Epithelial cell of proximal tubule (primary cell): Measurements from ENCODE around the gene KRTAP12-3. TPM values are rescaled to one million over a fixed set of nuclear protein-coding genes. Genes with fewer than 3 reads are reported as not detected.

ENCODE experiments used
- DNase-seq: peaks from one replicate; pipeline ENCODE4 v3.0.0-alpha.2; 2011; ENCODE audit warnings: low read depth
- H3K4me3 ChIP-seq: 2 replicates; pipeline ENCODE4 v1.5.1; 2011; ENCODE audit warnings: low read depth, mild to moderate bottlenecking, low read length
- total RNA-seq: library from RNA; depleted of rRNA; stranded (reverse); fragments of >200 nt; gene quantifications from 2 replicates; pipeline ENCODE4 v1.2.3, GENCODE V29; 2015
- TF ChIP-seq, protein P1 (sequence below): conservative IDR thresholded peaks from 2 replicates; pipeline ENCODE4 v1.5.1; 2012; ENCODE audit warnings: low read depth, mild to moderate bottlenecking, low read length

Gene KRTAP12-3
- total RNA-seq, 1 donor from 2014 or later: not detected

DNA sequence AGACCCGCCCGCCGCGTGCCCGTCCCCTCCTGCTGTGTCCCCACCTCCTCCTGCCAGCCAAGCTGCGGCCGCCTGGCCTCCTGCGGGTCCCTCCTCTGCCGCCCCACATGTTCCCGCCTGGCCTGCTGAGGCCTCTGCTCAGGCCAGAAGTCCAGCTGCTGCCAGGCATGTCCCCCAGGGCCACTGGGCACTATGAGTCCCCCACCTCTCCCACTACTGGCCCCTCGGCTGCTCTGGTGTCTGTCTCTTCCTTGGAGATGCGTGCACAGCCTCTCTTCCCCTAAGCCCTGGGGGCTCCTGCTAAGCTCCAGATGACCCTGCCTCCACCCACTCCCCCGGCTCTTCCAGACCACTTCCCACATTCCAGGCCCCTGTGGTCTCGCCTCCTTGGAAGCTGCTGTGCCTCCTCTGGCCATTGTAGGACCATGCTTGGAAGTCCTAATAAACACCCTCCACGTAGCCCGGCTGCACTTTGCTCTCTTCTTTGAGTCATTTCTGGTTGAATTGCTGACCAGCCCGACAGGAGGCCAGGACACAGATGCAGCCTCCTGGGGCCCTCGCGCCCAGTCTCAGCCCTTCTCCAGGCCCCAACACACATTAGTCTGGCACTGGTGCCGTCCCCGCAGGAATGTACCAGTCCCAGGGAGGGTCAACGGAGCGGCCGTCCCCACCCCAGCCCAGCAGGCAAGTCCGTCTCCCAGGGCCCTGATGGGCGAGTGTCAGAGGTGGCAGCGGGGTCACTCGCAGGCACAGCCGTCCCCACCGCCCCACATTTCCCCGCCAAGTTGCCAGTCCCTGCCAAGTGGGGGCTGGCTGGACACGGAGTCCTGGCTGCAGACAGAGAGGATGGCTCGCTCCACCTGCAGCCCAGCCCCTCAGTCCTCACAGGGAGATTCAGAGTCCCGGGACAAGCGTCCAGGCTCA, 40.3 kb downstream of the KRTAP12-3 start:
- DNase-seq: no peak
- H3K4me3 ChIP-seq: no peak overlapping the region
- TF ChIP-seq, protein P1, sequence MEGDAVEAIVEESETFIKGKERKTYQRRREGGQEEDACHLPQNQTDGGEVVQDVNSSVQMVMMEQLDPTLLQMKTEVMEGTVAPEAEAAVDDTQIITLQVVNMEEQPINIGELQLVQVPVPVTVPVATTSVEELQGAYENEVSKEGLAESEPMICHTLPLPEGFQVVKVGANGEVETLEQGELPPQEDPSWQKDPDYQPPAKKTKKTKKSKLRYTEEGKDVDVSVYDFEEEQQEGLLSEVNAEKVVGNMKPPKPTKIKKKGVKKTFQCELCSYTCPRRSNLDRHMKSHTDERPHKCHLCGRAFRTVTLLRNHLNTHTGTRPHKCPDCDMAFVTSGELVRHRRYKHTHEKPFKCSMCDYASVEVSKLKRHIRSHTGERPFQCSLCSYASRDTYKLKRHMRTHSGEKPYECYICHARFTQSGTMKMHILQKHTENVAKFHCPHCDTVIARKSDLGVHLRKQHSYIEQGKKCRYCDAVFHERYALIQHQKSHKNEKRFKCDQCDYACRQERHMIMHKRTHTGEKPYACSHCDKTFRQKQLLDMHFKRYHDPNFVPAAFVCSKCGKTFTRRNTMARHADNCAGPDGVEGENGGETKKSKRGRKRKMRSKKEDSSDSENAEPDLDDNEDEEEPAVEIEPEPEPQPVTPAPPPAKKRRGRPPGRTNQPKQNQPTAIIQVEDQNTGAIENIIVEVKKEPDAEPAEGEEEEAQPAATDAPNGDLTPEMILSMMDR: no peak

DNA sequence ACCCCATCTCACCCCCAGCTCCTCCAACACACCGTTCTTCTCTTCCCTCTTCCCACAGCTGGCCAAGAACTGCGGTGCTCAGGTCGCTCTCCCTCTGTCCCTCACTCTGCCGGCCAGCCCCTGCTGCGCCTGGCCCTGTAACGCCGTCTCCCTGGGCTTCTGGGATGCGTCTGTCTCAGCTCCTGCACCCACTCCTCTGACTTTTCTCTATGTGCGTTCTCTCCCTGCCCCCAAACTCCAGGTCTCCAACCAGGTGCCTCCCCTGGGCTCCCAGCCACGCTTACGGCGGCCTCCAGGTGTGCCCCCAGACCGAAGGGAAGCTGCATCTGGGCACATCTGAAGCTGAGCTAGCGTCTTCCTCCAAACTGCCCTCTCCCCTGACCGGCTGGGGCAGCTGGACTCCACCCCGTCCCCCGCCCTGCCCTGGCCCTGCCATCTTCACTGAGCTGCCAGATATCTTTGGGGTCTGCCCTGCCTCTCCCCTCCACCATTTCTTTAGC, 41.8 kb downstream of the KRTAP12-3 start:
- TF ChIP-seq, protein P1: no peak
- H3K4me3 ChIP-seq: no peak overlapping the region
- no peak for DNase-seq

DNA sequence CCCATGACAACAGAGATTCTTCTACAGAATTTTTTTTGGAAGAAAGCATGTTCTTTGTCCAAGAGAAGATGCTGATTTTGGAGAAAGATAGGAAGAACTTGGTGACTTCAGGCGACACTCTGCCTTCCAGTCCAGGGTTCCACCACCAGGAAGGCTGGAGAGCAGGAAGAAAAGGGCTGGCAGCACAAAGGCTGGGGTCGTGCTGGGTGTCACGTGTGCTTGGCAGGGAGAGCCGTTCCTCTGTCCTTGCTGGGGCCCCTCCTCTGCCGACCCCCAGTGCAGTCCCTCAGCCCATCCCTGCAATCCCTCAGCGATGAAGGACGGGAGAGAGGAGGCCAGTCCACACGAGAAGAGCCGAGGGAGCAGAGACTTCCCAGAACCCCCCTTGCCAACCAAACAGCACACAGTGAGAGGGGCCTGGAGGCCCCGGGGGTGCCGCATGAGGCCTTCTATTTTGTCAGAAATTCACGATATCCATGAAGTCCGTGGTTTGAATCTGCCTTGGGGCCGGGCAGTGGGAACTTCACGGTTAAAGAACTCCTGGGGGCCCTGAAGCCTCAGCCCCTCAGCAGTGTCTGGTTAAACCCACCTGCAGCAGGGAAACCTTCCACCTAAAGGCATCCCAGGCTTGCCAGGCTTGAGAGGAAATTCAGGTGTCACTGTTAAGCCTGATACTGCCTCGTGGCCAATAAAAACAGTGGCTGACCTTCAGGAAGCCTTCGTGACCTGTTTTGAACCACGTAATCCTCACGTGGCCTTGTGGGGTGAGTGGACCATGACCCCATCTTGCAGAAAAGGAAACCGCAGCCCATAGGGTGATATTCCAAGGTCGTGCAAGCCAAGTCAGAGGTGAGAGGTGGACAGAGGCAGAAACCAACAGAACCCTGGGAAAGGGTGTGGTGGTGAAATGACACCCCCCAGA, 42.6 kb downstream of the KRTAP12-3 start:
- DNase-seq: no peak
- TF ChIP-seq, protein P1: no peak
- H3K4me3 ChIP-seq: no peak overlapping the region

DNA sequence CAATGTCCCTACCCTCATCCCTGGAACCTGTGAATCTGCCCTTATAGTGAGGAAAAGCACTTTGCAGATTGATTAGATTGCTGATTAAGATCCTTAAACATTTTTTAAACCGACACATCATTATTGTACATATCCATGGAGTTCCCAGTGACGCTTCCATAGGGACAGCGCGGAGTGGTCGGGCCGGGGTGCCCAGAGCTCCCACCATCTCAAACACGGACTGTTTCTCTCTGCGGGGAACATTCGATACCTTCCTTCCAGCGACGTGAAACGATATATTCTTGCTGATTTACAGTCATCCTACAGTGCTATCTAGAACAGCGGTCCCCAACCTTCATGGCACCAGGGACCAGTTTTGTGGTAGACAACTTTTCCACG, 43.3 kb downstream of the KRTAP12-3 start:
- DNase-seq: no peak
- TF ChIP-seq, protein P1: no peak
- no peak overlapping the region for H3K4me3 ChIP-seq

DNA sequence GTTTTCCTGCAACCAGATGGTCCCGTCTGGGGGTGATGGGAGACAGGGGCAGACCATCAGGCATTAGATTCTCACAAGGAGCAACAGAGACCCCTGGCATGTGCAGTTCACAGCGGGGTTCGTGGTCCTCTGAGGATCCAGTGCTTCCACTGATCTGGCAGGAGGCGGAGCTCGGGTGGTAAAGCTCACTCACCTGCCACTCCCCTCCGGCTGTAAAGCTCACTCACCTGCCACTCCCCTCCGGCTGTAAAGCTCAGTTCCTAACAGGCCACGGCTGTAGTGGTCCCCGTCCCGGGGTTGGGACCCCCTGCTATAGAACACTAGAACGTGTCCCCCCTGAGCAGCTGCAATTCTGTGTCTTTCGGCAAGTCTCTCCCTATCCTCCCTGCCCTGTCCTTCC, 43.8 kb downstream of the KRTAP12-3 start:
- DNase-seq: no peak
- H3K4me3 ChIP-seq: no peak overlapping the region
- TF ChIP-seq, protein P1: no peak

DNA sequence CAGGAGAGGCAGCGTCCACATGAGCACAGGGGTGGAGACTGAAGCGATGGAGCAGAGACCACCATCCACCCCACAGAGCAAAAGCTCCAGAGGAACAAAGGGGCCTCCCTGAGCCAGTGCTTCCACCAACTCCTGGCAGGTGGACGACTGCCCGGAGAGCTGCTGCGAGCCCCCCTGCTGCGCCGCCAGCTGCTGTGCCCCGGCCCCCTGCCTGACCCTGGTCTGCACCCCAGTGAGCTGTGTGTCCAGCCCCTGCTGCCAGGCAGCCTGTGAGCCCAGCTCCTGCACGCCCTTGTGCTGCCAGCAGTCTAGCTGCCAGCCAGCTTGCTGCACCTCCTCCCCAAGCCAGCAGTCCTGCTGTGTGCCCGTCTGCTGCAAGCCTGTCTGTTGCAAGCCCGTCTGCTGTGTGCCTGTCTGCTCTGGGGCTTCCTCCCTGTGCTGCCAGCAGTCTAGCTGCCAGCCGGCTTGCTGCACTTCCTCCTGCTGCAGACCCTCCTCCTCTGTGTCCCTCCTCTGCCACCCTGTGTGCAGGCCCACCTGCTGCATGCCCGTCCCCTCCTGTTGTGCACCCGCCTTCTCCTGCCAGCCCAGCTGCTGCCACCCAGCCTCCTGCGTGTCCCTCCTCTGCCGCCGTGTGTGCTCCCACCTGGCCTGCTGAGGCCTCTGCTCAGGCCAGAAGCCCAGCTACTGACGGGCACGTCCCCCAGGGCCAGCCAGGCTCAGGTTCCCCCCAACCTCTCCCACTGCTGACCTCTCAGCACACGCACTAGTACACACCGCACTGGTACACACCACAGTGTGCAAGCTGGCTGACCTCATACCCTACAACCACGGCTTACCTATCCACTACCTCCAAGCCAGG, 44.6 kb downstream of the KRTAP12-3 start:
- no peak for DNase-seq
- H3K4me3 ChIP-seq: no peak overlapping the region
- TF ChIP-seq, protein P1: no peak
